Measurements from ENCODE around the gene USP4. TPM values are rescaled to one million over a fixed set of nuclear protein-coding genes. Genes with fewer than 3 reads are reported as not detected.
"Not testable (repeated sequence)": the region's sequence is repeated elsewhere in the genome, so short reads cannot be mapped to it uniquely, and the experiment has no call there.

USP4 gene
- total and polyA plus RNA-seq, 5 donors: 19.5 to 46.0 (median 39.8) TPM

DNA sequence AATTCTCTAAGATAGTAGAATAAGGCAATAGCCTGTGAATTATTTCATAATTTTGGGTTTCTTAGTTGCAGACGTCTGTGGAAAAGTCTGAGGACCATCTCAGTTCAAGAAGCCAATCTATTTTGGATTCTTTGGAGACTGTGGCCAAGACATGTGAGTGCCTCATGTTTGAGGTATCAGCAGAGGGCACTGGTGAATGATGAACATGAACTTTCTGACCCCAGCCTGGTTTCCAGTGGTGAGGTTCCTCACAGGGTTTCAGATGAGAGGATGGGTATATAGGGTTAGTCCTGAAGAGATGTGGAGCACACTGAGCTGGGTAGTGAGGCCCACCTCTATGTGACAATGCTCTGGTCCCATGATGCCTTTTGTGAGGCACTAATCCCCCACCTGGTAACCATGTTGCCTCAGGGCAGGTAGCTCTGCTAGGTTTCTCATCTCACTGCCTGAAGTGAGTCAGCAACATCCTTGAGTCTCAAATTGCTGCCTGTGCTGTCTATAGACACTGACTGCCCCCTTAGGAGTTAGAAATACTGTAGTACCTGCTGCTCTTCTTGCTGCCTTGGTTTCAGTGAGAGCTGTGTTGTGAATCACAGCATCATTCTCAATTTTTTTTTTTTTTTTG is 95.2 kb downstream of the USP4 start:
- WGBS: 34% methylated on average over 1 of the region's 1 CpG
- H3K27ac ChIP-seq (ENCODE audit: low read length): no peak overlapping the region
- no peaks in the 10 kb centered on the region for H3K9me3 ChIP-seq (ENCODE audit: control insufficient read depth, low read length)
- ATAC-seq: peak in 1 of 2 donors; percentile 20
- H3K4me3 ChIP-seq (ENCODE audit: low read length): no peak overlapping the region
- intact Hi-C loops (cut with DNase I): no loop called here
- no peak for DNase-seq
- H3K4me1 ChIP-seq (ENCODE audit: control insufficient read depth, insufficient read depth, low read length): no peaks in the 10 kb centered on the region
- no peaks in the 10 kb centered on the region for H3K27me3 ChIP-seq (ENCODE audit: control insufficient read depth, insufficient read depth)

DNA sequence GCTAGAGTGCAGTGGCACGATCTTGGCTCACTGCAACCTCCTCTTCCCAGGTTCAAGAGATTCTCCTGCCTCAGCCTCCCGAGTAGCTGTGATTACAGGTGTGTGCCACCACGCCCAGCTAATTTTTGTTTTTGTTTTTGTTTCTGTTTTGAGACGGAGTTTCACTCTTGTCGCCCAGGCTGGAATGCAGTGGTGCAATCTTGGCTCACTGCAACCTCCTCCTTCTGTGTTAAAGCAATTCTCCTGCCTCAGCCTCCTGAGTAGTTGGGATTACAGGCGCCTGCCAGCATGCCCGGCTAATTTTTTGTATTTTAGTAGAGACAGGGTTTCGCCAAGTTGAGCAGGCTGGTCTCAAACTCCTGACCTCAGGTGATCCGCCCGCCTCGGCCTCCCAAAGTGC is 99.8 kb downstream of the USP4 start:
- H3K27ac ChIP-seq (ENCODE audit: low read length); DNase-seq; intact Hi-C loops (cut with DNase I); H3K9me3 ChIP-seq (ENCODE audit: control insufficient read depth, low read length); H3K4me1 ChIP-seq (ENCODE audit: control insufficient read depth, insufficient read depth, low read length); H3K27me3 ChIP-seq (ENCODE audit: control insufficient read depth, insufficient read depth); ATAC-seq; H3K4me3 ChIP-seq (ENCODE audit: low read length): not testable (repeated sequence)
- WGBS: 94% methylated on average over 11 of the region's 11 CpGs

DNA sequence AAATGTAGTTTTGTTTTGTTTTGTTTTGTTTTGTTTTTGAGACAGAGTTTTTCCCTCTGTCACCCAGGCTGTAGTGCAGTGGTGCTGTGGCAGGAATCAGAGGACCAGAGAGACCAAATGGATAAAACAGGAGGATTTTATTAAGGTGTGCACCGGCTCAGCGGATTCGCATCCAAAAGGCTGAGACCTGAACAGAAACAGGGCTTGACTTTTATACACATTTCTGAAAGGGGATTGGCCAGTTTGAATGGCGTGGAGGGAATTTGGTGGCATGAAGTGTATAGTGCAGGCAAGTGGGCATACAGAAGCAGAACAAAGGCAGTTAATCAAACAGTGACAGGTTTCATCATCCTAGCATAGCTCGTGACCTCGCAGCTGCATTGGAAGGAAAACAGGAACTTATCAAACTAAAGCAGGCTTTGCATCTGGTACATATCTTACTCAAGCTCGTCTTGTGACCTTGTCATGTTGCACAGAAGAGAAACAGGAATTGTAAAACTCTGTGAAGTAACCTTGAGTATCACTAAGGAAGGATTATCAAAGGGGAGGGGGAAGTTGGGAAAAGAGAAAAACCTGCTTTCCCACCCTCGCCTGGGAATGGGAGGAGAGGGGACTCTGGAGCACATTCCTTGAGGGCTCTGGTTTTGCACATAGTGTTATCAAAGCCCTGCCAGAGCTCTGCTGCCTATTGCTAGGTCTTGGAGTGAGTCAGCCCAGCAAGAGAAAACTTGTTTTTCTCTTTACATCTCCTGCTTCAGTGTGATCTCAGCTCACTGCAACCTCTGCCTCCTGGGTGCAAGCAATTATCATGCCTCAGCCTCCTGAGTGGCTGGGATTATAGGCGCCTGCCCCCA is 101.4 kb downstream of the USP4 start:
- no peaks in the 10 kb centered on the region for H3K4me1 ChIP-seq (ENCODE audit: control insufficient read depth, insufficient read depth, low read length)
- intact Hi-C loops (cut with DNase I): no loop called here
- H3K27me3 ChIP-seq (ENCODE audit: control insufficient read depth, insufficient read depth): no peaks in the 10 kb centered on the region
- H3K9me3 ChIP-seq (ENCODE audit: control insufficient read depth, low read length): peaks cover 2% of the 10 kb centered on the region
- H3K4me3 ChIP-seq (ENCODE audit: low read length): no peak overlapping the region
- 66% methylated on average over 9 of the region's 9 CpGs for WGBS
- H3K27ac ChIP-seq (ENCODE audit: low read length): no peak overlapping the region
- DNase-seq: no peak
- peak; percentile 76 to 80 for ATAC-seq

DNA sequence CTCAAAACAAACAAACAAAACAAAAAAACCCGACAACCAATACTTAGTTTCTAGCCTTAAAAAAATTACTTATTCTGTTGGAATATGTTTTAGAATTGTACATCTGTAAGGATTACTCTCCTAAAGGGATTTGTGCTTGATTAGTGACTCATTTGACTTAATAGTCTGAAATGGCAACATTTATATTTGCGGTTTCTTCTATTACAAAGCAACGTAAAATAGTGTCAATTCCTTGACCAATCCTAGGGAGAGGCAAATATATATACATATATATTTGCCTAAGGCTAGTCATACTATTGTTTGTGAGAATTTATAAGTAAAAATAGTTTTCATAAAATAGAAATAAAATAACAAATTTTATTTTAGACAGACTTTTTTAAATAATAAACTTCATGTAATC is 102.5 kb downstream of the USP4 start:
- H3K27me3 ChIP-seq (ENCODE audit: control insufficient read depth, insufficient read depth): no peaks in the 10 kb centered on the region
- intact Hi-C loops (cut with DNase I): no loop called here
- no peak overlapping the region for H3K4me3 ChIP-seq (ENCODE audit: low read length)
- H3K27ac ChIP-seq (ENCODE audit: low read length): no peak overlapping the region
- no peaks in the 10 kb centered on the region for H3K4me1 ChIP-seq (ENCODE audit: control insufficient read depth, insufficient read depth, low read length)
- WGBS: 91% methylated on average over 3 of the region's 3 CpGs
- DNase-seq (no peak), ATAC-seq (no peak)
- peaks cover 2% of the 10 kb centered on the region for H3K9me3 ChIP-seq (ENCODE audit: control insufficient read depth, low read length)

DNA sequence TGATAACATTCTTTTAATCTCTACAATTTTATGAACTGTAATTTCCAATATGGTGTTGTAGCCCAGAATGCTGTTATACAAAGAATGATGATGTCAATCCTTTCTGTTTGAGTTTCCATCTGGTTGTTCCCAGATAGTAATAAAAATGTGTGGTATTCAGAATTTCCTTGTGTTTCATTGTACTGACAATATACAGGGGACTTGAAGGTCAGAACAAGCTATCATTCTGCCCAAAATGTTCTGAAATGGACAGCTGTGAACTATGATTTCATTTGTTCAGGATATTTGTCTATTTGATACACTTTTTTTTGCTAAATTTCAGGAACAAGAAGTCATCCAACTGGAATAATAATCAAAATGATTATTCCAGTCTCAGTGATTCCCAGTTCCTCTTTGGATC is 103.6 kb downstream of the USP4 start:
- DNase-seq (no peak), ATAC-seq (no peak)
- Histone ChIP-seq H3K27ac (ENCODE audit: low read length) (no peak overlapping the region), H3K4me1 (ENCODE audit: control insufficient read depth, insufficient read depth, low read length) (no peaks in the 10 kb centered on the region), H3K9me3 (ENCODE audit: control insufficient read depth, low read length) (peaks cover 2% of the 10 kb centered on the region), H3K4me3 (ENCODE audit: low read length) (no peak overlapping the region), H3K27me3 (ENCODE audit: control insufficient read depth, insufficient read depth) (no peaks in the 10 kb centered on the region)
- intact Hi-C loops (cut with DNase I): no loop called here

DNA sequence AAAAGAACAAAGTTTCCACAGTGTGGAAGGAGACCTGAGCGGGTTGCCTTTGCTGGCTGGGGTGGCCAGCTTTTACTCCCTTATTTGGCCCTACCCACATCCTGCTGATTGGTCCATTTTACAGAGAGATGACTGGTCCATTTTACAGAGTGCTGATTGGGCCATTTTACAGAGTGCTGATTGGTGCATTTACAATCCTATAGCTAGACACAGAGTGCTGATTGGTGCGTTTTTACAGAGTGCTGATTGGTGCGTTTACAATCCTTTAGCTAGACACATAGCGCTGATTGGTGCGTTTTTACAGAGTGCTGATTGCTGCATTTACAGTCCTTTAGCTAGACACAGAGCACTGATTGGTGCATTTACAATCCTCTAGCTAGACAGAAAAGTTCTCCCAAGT is 111.0 kb downstream of the USP4 start:
- H3K4me1 ChIP-seq (ENCODE audit: control insufficient read depth, insufficient read depth, low read length); H3K4me3 ChIP-seq (ENCODE audit: low read length); DNase-seq; intact Hi-C loops (cut with DNase I); H3K9me3 ChIP-seq (ENCODE audit: control insufficient read depth, low read length); H3K27ac ChIP-seq (ENCODE audit: low read length); H3K27me3 ChIP-seq (ENCODE audit: control insufficient read depth, insufficient read depth); ATAC-seq: not testable (repeated sequence)
- WGBS: 92% methylated on average over 5 of the region's 5 CpGs

Small RNA genes lying within 50 kb of the gene (microRNA-seq; reads per million reads assigned to microRNA genes)
- 0 reads per million in 2 donors for gene MIR4271

Other genes starting within 250 kb of the USP4 start
- gene QRICH1, start 246.0 kb downstream of the USP4 start, total RNA-seq: 10 to 100 TPM; 59.2 to 74.7 (median 65.9) TPM
- 23.3 TPM for gene QRICH1, start 246.0 kb downstream of the USP4 start, polyA plus RNA-seq
- gene QARS1, start 235.3 kb downstream of the USP4 start, total RNA-seq: 100 to 1,000 TPM; 155 to 188 (median 158) TPM
- gene QARS1, start 235.3 kb downstream of the USP4 start, polyA plus RNA-seq: 132 TPM
- gene USP19, start 219.2 kb downstream of the USP4 start, total RNA-seq: 10 to 100 TPM; 38.4 to 62.8 (median 56.1) TPM
- gene USP19, start 219.2 kb downstream of the USP4 start, polyA plus RNA-seq: 25.5 TPM
- gene LAMB2, start 207.0 kb downstream of the USP4 start, total RNA-seq: 100 to 1,000 TPM; 725 to 914 (median 824) TPM
- gene LAMB2, start 207.0 kb downstream of the USP4 start, polyA plus RNA-seq: 803 TPM
- 10 to 100 TPM; 13.3 to 15.4 (median 14.4) TPM for gene CCDC71, start 173.7 kb downstream of the USP4 start, total RNA-seq
- 12.0 TPM for gene CCDC71, start 173.7 kb downstream of the USP4 start, polyA plus RNA-seq
- 10 to 100 TPM; 54.7 to 74.6 (median 60.3) TPM for gene KLHDC8B, start 168.5 kb downstream of the USP4 start, total RNA-seq
- gene KLHDC8B, start 168.5 kb downstream of the USP4 start, polyA plus RNA-seq: 52.8 TPM
- gene C3orf62, start 62.8 kb downstream of the USP4 start, total RNA-seq: 1 to 10 TPM; 3.2 to 3.8 (median 3.4) TPM
- 3.9 TPM for gene C3orf62, start 62.8 kb downstream of the USP4 start, polyA plus RNA-seq
- 100 to 1,000 TPM; 153 to 254 (median 196) TPM for gene GPX1, start 18.3 kb upstream of the USP4 start, total RNA-seq
- gene GPX1, start 18.3 kb upstream of the USP4 start, polyA plus RNA-seq: 258 TPM
- gene RHOA, start 71.9 kb upstream of the USP4 start, total RNA-seq: 100 to 1,000 TPM; 217 to 310 (median 265) TPM
- 142 TPM for gene RHOA, start 71.9 kb upstream of the USP4 start, polyA plus RNA-seq
- gene TCTA, start 72.4 kb upstream of the USP4 start, total RNA-seq: 10 to 100 TPM; 15.5 to 21.4 (median 19.0) TPM
- 19.4 TPM for gene TCTA, start 72.4 kb upstream of the USP4 start, polyA plus RNA-seq
- 10 to 100 TPM; 17.4 to 33.7 (median 29.6) TPM for gene AMT, start 82.4 kb upstream of the USP4 start, total RNA-seq
- gene AMT, start 82.4 kb upstream of the USP4 start, polyA plus RNA-seq: 20.0 TPM
- 10 to 100 TPM in 3 of 4 donors, 1 to 10 TPM in 1; 7.5 to 19.4 (median 18.4) TPM for gene NICN1, start 89.3 kb upstream of the USP4 start, total RNA-seq
- gene NICN1, start 89.3 kb upstream of the USP4 start, polyA plus RNA-seq: 13.3 TPM
- 100 to 1,000 TPM; 113 to 141 (median 121) TPM for gene DAG1, start 130.2 kb upstream of the USP4 start, total RNA-seq
- gene DAG1, start 130.2 kb upstream of the USP4 start, polyA plus RNA-seq: 64.0 TPM
- gene BSN, start 214.4 kb upstream of the USP4 start, total RNA-seq: 1 to 10 TPM in 1 of 4 donors, under 1 TPM in 3; 0.25 to 1.4 (median 0.39) TPM
- 0.38 TPM for gene BSN, start 214.4 kb upstream of the USP4 start, polyA plus RNA-seq

Data from right cardiac atrium (tissue), 5 donors.